Measurements from ENCODE around the gene TPX2.

DNA sequence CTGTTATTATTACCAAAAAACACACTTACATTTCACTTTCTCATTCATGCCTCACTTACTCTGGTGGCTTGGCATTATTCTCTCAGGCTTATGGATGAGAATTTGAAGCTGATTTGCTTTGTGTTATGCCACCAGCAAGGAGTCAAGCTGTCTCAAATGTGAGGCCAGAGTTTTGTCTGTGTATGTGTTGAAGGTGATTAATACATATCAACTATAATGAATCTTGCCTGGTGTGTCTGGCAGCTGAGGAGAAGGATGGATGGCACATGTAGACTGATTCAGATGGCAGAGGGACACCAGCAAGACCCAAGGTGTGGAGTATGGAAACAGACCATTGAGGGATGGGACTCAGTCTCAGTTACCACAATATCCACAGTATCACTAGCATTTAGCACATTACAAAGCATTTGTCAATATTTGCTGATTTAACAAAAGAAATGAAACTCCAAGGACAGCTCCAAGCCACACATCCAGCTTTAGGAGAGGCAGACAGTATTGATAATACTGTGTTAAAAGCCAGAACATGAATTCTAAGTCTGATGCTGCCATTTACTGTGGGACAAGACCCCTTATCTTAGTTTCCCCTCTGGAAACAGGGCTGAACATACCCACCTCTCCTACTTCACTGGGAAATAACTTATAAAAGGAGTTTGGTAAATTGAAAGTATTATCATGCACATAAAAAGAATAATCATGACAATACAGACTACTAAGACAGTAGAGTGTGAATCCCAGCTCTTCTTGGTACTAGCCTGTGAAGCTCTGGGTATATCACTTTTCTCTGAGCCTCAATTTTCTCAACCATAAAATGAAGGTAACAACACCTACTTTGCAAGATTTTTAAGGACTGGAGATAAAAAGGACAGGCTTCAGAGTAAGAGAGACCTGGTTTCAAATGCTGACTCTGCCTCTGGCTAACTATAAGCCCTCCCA lies 27.6 kb upstream of the TPX2 start:
- TF ChIP-seq, protein P1, sequence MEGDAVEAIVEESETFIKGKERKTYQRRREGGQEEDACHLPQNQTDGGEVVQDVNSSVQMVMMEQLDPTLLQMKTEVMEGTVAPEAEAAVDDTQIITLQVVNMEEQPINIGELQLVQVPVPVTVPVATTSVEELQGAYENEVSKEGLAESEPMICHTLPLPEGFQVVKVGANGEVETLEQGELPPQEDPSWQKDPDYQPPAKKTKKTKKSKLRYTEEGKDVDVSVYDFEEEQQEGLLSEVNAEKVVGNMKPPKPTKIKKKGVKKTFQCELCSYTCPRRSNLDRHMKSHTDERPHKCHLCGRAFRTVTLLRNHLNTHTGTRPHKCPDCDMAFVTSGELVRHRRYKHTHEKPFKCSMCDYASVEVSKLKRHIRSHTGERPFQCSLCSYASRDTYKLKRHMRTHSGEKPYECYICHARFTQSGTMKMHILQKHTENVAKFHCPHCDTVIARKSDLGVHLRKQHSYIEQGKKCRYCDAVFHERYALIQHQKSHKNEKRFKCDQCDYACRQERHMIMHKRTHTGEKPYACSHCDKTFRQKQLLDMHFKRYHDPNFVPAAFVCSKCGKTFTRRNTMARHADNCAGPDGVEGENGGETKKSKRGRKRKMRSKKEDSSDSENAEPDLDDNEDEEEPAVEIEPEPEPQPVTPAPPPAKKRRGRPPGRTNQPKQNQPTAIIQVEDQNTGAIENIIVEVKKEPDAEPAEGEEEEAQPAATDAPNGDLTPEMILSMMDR (IDR thresholded peaks at IDR 0.05), result no peak
- no peak for TF ChIP-seq EZH2 (IDR thresholded peaks at IDR 0.05; ENCODE audit: borderline replicate concordance, insufficient read depth, low read depth, low read length, poor library complexity, severe bottlenecking)

Measured in B cell (primary cell).